MCF 10A (cell line): ENCODE data around the gene C3orf22. TPM values are rescaled to one million over a fixed set of nuclear protein-coding genes. Genes with fewer than 3 reads are reported as not detected.

Experiments used
- BruUV-seq: library from RNA; stranded (reverse); fragments of 400-500 nt; replicated peaks from 2 replicates; lab custom pipeline; 2021; lab: Mats Ljungman, UMichigan
- CTCF ChIA-PET: fragments of 300-600 bp; sonication (Branson Sonifier 250); formaldehyde crosslinking; extraction: SDS; loops from one replicate; lab custom pipeline; 2021; ENCODE audit warnings: antibody characterized with exemption, inconsistent platforms; lab: Yijun Ruan, JAX
- POLR2A ChIA-PET: fragments of 300-600, 350-650 bp; sonication (Branson Sonifier 250); formaldehyde crosslinking; extraction: SDS; loops from one replicate; lab custom pipeline; 2020; ENCODE audit warnings: antibody characterized with exemption, inconsistent platforms; lab: Yijun Ruan, JAX
- DNase-seq: peaks from one replicate; pipeline ENCODE4 v3.0.0-alpha.2; 2018; ENCODE audit not compliant: unreplicated experiment
- H3K27ac Mint-ChIP-seq: one replicate; pipeline ENCODE4 v1.8.0; 2022; ENCODE audit warnings: mild to moderate bottlenecking, low read depth, mixed read lengths; ENCODE audit not compliant: unreplicated experiment
- H3K27me3 Mint-ChIP-seq: one replicate; pipeline ENCODE4 v1.8.0; 2022; ENCODE audit warnings: mixed read lengths; ENCODE audit not compliant: insufficient read depth, unreplicated experiment
- H3K36me3 Mint-ChIP-seq: one replicate; pipeline ENCODE4 v1.8.0; 2022; ENCODE audit warnings: mild to moderate bottlenecking, moderate library complexity, mixed read lengths; ENCODE audit not compliant: insufficient read depth, unreplicated experiment
- H3K4me1 Mint-ChIP-seq: one replicate; pipeline ENCODE4 v1.8.0; 2022; ENCODE audit warnings: mixed read lengths; ENCODE audit not compliant: insufficient read depth, unreplicated experiment
- H3K4me3 Mint-ChIP-seq: one replicate; pipeline ENCODE4 v1.8.0; 2022; ENCODE audit warnings: mild to moderate bottlenecking, moderate library complexity, mixed read lengths; ENCODE audit not compliant: unreplicated experiment
- H3K9me3 Mint-ChIP-seq: one replicate; pipeline ENCODE4 v1.8.0; 2022; ENCODE audit warnings: mixed read lengths; ENCODE audit not compliant: unreplicated experiment
- CTCF ChIP-seq: fragments of 200-600 bp; IDR thresholded peaks from one replicate; pipeline ENCODE4 v1.8.0; 2022; ENCODE audit warnings: antibody characterized with exemption, mild to moderate bottlenecking; ENCODE audit not compliant: unreplicated experiment
- intact Hi-C: fragments of 100-400 bp; cut with micrococcal nuclease; formaldehyde crosslinking; loops from 2 replicates; pipeline ENCODE4 v1.14.1; 2022
- total RNA-seq: library from RNA; stranded (reverse); gene quantifications from 2 replicates; pipeline ENCODE4 v1.2.3, GENCODE V29; 2022

Gene C3orf22
- total RNA-seq, 1 experiment from 2014 or later = not detected

- Mint-ChIP-seq H3K27ac (no peak overlapping the region), H3K4me3 (no peak overlapping the region), H3K4me1 (no peaks in the 10 kb centered on the region), H3K27me3 (peaks cover 13% of the 10 kb centered on the region), H3K9me3 (no peaks in the 10 kb centered on the region), H3K36me3 (no peaks in the 10 kb centered on the region)
- POLR2A ChIA-PET = no interaction called here
- no peak for DNase-seq
- no TSS peak for BruUV-seq
- intact Hi-C loops = no loop called here
- CTCF ChIA-PET = interaction anchor here (0.6 to 1.2 kb wide), 2 partner anchors 152 to 913 kb away, joined by 3 to 4 read pairs; no protein-coding TSS in a partner anchor
- TF ChIP-seq CTCF = no peak
Observed at GRCh38 chr3:126527455-126528211, 31.1 kb downstream of the C3orf22 start.

- no peak overlapping the region for H3K4me3 Mint-ChIP-seq
- no peak overlapping the region for H3K27ac Mint-ChIP-seq
- intact Hi-C loops = no loop called here
- BruUV-seq = no TSS peak
- no peak for TF ChIP-seq CTCF
- H3K9me3 Mint-ChIP-seq = no peaks in the 10 kb centered on the region
- H3K36me3 Mint-ChIP-seq = no peaks in the 10 kb centered on the region
- CTCF ChIA-PET = interaction anchor here (0.6 to 1.2 kb wide), 2 partner anchors 153 to 912 kb away, joined by 3 to 4 read pairs; no protein-coding TSS in a partner anchor
- no peak for DNase-seq
- peaks cover 7% of the 10 kb centered on the region for H3K27me3 Mint-ChIP-seq
- POLR2A ChIA-PET = no interaction called here
- no peaks in the 10 kb centered on the region for H3K4me1 Mint-ChIP-seq
Observed at GRCh38 chr3:126527006-126527405, 31.7 kb downstream of the C3orf22 start.

- ChIA-PET CTCF (interaction anchor here (0.6 to 1.2 kb wide), 2 partner anchors 153 to 912 kb away, joined by 3 to 4 read pairs; no protein-coding TSS in a partner anchor), POLR2A (no interaction called here)
- DNase-seq = no peak
- no peak overlapping the region for H3K4me3 Mint-ChIP-seq
- BruUV-seq = no TSS peak
- H3K9me3 Mint-ChIP-seq = no peaks in the 10 kb centered on the region
- intact Hi-C loops = no loop called here
- TF ChIP-seq CTCF = no peak
- H3K4me1 Mint-ChIP-seq = no peaks in the 10 kb centered on the region
- H3K36me3 Mint-ChIP-seq = no peaks in the 10 kb centered on the region
- H3K27me3 Mint-ChIP-seq = peaks cover 3% of the 10 kb centered on the region
- no peak overlapping the region for H3K27ac Mint-ChIP-seq
Observed at GRCh38 chr3:126526668-126527005, 32.1 kb downstream of the C3orf22 start.

- intact Hi-C loops = no loop called here
- POLR2A ChIA-PET = no interaction called here
- CTCF ChIA-PET = interaction anchor here (0.7 kb wide), 1 partner anchor 11 kb away, joined by 3 read pairs; no protein-coding TSS in a partner anchor
- BruUV-seq = no TSS peak
- TF ChIP-seq CTCF = no peak
- Mint-ChIP-seq H3K27ac (no peak overlapping the region), H3K27me3 (no peaks in the 10 kb centered on the region), H3K9me3 (no peaks in the 10 kb centered on the region), H3K4me3 (no peak overlapping the region), H3K36me3 (no peaks in the 10 kb centered on the region), H3K4me1 (no peaks in the 10 kb centered on the region)
- DNase-seq = no peak
Observed at GRCh38 chr3:126525853-126526667, 32.7 kb downstream of the C3orf22 start.
